Neural cell (in vitro differentiated cells): Measurements from ENCODE around the gene GNG4. TPM values are rescaled to one million over a fixed set of nuclear protein-coding genes. Genes with fewer than 3 reads are reported as not detected.

ENCODE experiments used
- H2AFZ ChIP-seq: fragments of 200-600, 300-800 bp; sonication (generic), shearing (Covaris generic); 2 replicates; pipeline ENCODE4 v1.6.0; 2014; ENCODE audit warnings: low read depth, mild to moderate bottlenecking, antibody characterized with exemption, low read length, moderate library complexity
- H3F3A ChIP-seq: fragments of 200-600 bp; shearing (Covaris generic); 2 replicates; pipeline ENCODE4 v1.6.1; 2016; ENCODE audit warnings: mild to moderate bottlenecking, moderate library complexity, mixed read lengths, antibody characterized with exemption, low read length; ENCODE audit not compliant: insufficient read depth, poor library complexity, severe bottlenecking
- H3K27ac ChIP-seq: fragments of 200-600, 300-800 bp; sonication (generic), shearing (Covaris generic); 2 replicates; pipeline ENCODE4 v1.5.1; 2014; ENCODE audit warnings: mild to moderate bottlenecking, low read length, moderate library complexity
- H3K27me3 ChIP-seq: fragments of 300-800, 200-600 bp; sonication (generic), shearing (Covaris generic); 2 replicates; pipeline ENCODE4 v1.6.0; 2014; ENCODE audit warnings: mild to moderate bottlenecking, low read depth, low read length, moderate library complexity; ENCODE audit not compliant: insufficient read depth
- H3K36me3 ChIP-seq: fragments of 300-800, 200-600 bp; sonication (generic), shearing (Covaris generic); 2 replicates; pipeline ENCODE4 v1.5.1; 2014; ENCODE audit warnings: mild to moderate bottlenecking, antibody characterized with exemption, low read length, moderate library complexity; ENCODE audit not compliant: insufficient read depth
- H3K4me2 ChIP-seq: fragments of 300-800, 200-600 bp; sonication (generic), shearing (Covaris generic); 2 replicates; pipeline ENCODE4 v1.6.0; 2014; ENCODE audit warnings: mild to moderate bottlenecking, low read length
- H3K4me3 ChIP-seq: fragments of 300-800, 200-600 bp; sonication (generic), shearing (Covaris generic); 2 replicates; pipeline ENCODE4 v1.5.1; 2014; ENCODE audit warnings: mild to moderate bottlenecking, low read length, moderate library complexity
- H3K79me2 ChIP-seq: fragments of 200-600 bp; shearing (Covaris generic); replicated peaks from 2 replicates; pipeline ENCODE4 v1.6.0; 2014; ENCODE audit warnings: mild to moderate bottlenecking, low read length, moderate library complexity; ENCODE audit not compliant: insufficient read depth
- H3K9ac ChIP-seq: fragments of 300-800, 200-600 bp; sonication (generic), shearing (Covaris generic); 2 replicates; pipeline ENCODE4 v1.6.1; 2016; ENCODE audit warnings: mild to moderate bottlenecking, low read length, mixed read lengths
- H3K9me2 ChIP-seq: fragments of 200-600 bp; shearing (Covaris generic); 2 replicates; pipeline ENCODE4 v1.6.1; 2016; ENCODE audit warnings: mild to moderate bottlenecking, low read length, mixed read lengths; ENCODE audit not compliant: insufficient read depth
- H3K9me3 ChIP-seq: fragments of 200-600, 300-800 bp; sonication (generic), shearing (Covaris generic); 2 replicates; pipeline ENCODE4 v1.6.1; 2016; ENCODE audit warnings: mild to moderate bottlenecking, mixed run types, low read length, moderate library complexity, mixed read lengths
- H4K20me1 ChIP-seq: fragments of 200-600 bp; shearing (Covaris generic); 2 replicates; pipeline ENCODE4 v1.6.1; 2016; ENCODE audit warnings: mild to moderate bottlenecking, mixed run types; ENCODE audit not compliant: insufficient read depth
- CTCF ChIP-seq: fragments of 450-650 bp; IDR thresholded peaks from 2 replicates; pipeline ENCODE4 v1.5.1; 2014; ENCODE audit warnings: antibody characterized with exemption, mild to moderate bottlenecking, moderate library complexity; ENCODE audit not compliant: poor library complexity, severe bottlenecking
- EP300 ChIP-seq: fragments of 450-650 bp; conservative IDR thresholded peaks from 2 replicates; pipeline ENCODE4 v1.6.1; 2014; ENCODE audit warnings: antibody characterized with exemption, mild to moderate bottlenecking, moderate library complexity; ENCODE audit not compliant: poor library complexity, severe bottlenecking
- EZH2 ChIP-seq: fragments of 200-600, 300-800 bp; shearing (Covaris generic), sonication (generic); IDR thresholded peaks from 2 replicates; pipeline ENCODE4 v1.6.1; 2014; ENCODE audit warnings: antibody characterized with exemption, low read length, borderline replicate concordance, mild to moderate bottlenecking; ENCODE audit not compliant: insufficient read depth, poor library complexity, severe bottlenecking
- MXI1 ChIP-seq: fragments of 450-650 bp; conservative IDR thresholded peaks from 2 replicates; pipeline ENCODE4 v1.6.1; 2014; ENCODE audit warnings: antibody characterized with exemption, mild to moderate bottlenecking; ENCODE audit not compliant: poor library complexity, severe bottlenecking
- POLR2AphosphoS5 ChIP-seq: IDR thresholded peaks from 2 replicates; pipeline ENCODE4 v1.6.1; 2012
- RAD21 ChIP-seq: fragments of 450-650 bp; conservative IDR thresholded peaks from 2 replicates; pipeline ENCODE4 v1.6.1; 2014; ENCODE audit warnings: antibody characterized with exemption, mild to moderate bottlenecking, moderate library complexity
- REST ChIP-seq: IDR thresholded peaks from 2 replicates; pipeline ENCODE4 v1.6.1; 2012; ENCODE audit warnings: borderline replicate concordance
- SMC3 ChIP-seq: fragments of 450-650 bp; conservative IDR thresholded peaks from 2 replicates; pipeline ENCODE4 v1.6.1; 2014; ENCODE audit warnings: antibody characterized with exemption, mild to moderate bottlenecking, moderate library complexity; ENCODE audit not compliant: poor library complexity
- TAF1 ChIP-seq: IDR thresholded peaks from 2 replicates; pipeline ENCODE4 v1.6.1; 2012; ENCODE audit warnings: low read depth
- polyA plus RNA-seq: library from polyadenylated mRNA; depleted of rRNA; stranded (reverse); fragments of >200 nt; gene quantifications from 2 replicates; pipeline ENCODE4 v1.2.3, GENCODE V29; 2014

Gene GNG4
- polyA plus RNA-seq, 1 donor from 2014 or later, result 63.2 TPM

GRCh38 chr1:235533476-235534168 is 116.0 kb downstream of the GNG4 start:
- H3K9ac ChIP-seq, result no peak overlapping the region
- H3K27ac ChIP-seq, result no peak overlapping the region
- H4K20me1 ChIP-seq, result no peaks in the 10 kb centered on the region
- H3K36me3 ChIP-seq, result no peaks in the 10 kb centered on the region
- no peaks in the 10 kb centered on the region for H3K27me3 ChIP-seq
- no peak for TF ChIP-seq EZH2
- no peak for TF ChIP-seq POLR2AphosphoS5
- TF ChIP-seq TAF1, result no peak
- no peak for TF ChIP-seq MXI1
- TF ChIP-seq RAD21, result no peak
- TF ChIP-seq EP300, result no peak
- TF ChIP-seq SMC3, result no peak
- no peak for TF ChIP-seq REST
- TF ChIP-seq CTCF, result no peak
- no peak overlapping the region for H3K4me2 ChIP-seq
- no peaks in the 10 kb centered on the region for H3K9me2 ChIP-seq
- H3K4me3 ChIP-seq, result no peak overlapping the region
- no peak overlapping the region for H2AFZ ChIP-seq
- H3F3A ChIP-seq, result no peaks in the 10 kb centered on the region
- no peaks in the 10 kb centered on the region for H3K79me2 ChIP-seq
- peaks cover 4% of the 10 kb centered on the region for H3K9me3 ChIP-seq

GRCh38 chr1:235532360-235532759 is 117.2 kb downstream of the GNG4 start:
- TF ChIP-seq TAF1 (no peak), REST (no peak), SMC3 (no peak), EP300 (no peak), RAD21 (no peak), POLR2AphosphoS5 (no peak), MXI1 (no peak), EZH2 (no peak), CTCF (no peak)
- Histone ChIP-seq H3K27ac (no peak overlapping the region), H3K79me2 (no peaks in the 10 kb centered on the region), H3K4me3 (no peak overlapping the region), H3K9ac (no peak overlapping the region), H3K9me3 (peaks cover 4% of the 10 kb centered on the region), H3K9me2 (no peaks in the 10 kb centered on the region), H3F3A (no peaks in the 10 kb centered on the region), H2AFZ (no peak overlapping the region), H4K20me1 (no peaks in the 10 kb centered on the region), H3K4me2 (no peak overlapping the region), H3K27me3 (no peaks in the 10 kb centered on the region), H3K36me3 (no peaks in the 10 kb centered on the region)
